ENCODE results near the gene TAPBP.
"Not testable (repeated sequence)": the region's sequence is repeated elsewhere in the genome, so short reads cannot be mapped to it uniquely, and the experiment has no call there.

DNA sequence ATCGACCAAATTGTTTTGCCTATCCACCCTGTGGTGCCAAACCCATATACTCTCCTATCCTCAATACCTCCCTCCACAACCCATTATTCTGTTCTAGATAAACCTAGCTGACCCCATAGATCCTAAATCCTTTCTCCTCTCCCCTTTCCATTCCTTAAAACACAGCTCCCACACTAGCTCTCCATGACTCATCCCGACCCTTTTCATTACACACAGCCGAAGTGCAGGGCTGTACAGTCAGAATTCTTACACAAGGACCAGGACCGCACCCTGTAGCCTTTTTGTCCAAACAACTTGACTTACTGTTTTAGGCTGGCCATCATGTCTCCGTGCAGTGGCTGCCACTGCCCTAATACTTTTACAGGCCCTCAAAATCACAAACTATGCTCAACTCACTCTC is 33.1 kb upstream of the TAPBP start:
- not testable (repeated sequence) for TF ChIP-seq HOXA7 (CRISPR knock-in tag; IDR thresholded peaks at IDR 0.05); POLR2A (IDR thresholded peaks at IDR 0.05; ENCODE audit: low read length); ZNF302 (CRISPR knock-in tag; IDR thresholded peaks at IDR 0.05); SMC3 (IDR thresholded peaks at IDR 0.05); EP300 (IDR thresholded peaks at IDR 0.05); KDM1A (IDR thresholded peaks at IDR 0.05; ENCODE audit: low read depth)
- TF ChIP-seq, protein P1, sequence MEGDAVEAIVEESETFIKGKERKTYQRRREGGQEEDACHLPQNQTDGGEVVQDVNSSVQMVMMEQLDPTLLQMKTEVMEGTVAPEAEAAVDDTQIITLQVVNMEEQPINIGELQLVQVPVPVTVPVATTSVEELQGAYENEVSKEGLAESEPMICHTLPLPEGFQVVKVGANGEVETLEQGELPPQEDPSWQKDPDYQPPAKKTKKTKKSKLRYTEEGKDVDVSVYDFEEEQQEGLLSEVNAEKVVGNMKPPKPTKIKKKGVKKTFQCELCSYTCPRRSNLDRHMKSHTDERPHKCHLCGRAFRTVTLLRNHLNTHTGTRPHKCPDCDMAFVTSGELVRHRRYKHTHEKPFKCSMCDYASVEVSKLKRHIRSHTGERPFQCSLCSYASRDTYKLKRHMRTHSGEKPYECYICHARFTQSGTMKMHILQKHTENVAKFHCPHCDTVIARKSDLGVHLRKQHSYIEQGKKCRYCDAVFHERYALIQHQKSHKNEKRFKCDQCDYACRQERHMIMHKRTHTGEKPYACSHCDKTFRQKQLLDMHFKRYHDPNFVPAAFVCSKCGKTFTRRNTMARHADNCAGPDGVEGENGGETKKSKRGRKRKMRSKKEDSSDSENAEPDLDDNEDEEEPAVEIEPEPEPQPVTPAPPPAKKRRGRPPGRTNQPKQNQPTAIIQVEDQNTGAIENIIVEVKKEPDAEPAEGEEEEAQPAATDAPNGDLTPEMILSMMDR (IDR thresholded peaks at IDR 0.05): not testable (repeated sequence)
